GM21528 (cell line): Measurements from ENCODE around the gene MYCBP2.
"Not testable (repeated sequence)": the region's sequence is repeated elsewhere in the genome, so short reads cannot be mapped to it uniquely, and the experiment has no call there.

Experiments used
- ATAC-seq: cut with Tn5 transposase; IDR thresholded peaks from one replicate; pipeline ENCODE4 v1.9.1; 2021; ENCODE audit warnings: mild to moderate bottlenecking, moderate library complexity; ENCODE audit not compliant: unreplicated experiment, low FRiP score

The MYCBP2 gene

GRCh38 chr13:77338329-77338728 is 11.4 kb upstream of the MYCBP2 start:
- ATAC-seq = peak; percentile 40

- no peak for ATAC-seq
Observed at GRCh38 chr13:77337159-77337558, 10.3 kb upstream of the MYCBP2 start.

GRCh38 chr13:77335543-77335942 is 8.6 kb upstream of the MYCBP2 start:
- no peak for ATAC-seq

- no peak for ATAC-seq
Observed at GRCh38 chr13:77333594-77333993, 6.7 kb upstream of the MYCBP2 start.

- no peak for ATAC-seq
Observed at GRCh38 chr13:77331421-77331820, 4.5 kb upstream of the MYCBP2 start.

- no peak for ATAC-seq
Observed at GRCh38 chr13:77329911-77330584, 3.2 kb upstream of the MYCBP2 start.

GRCh38 chr13:77329133-77329910 is 2.4 kb upstream of the MYCBP2 start:
- ATAC-seq = peak; percentile 67

GRCh38 chr13:77328819-77329132 is 1.9 kb upstream of the MYCBP2 start:
- ATAC-seq = peak; percentile 16

GRCh38 chr13:77325371-77325980 is 1.4 kb downstream of the MYCBP2 start:
- ATAC-seq = no peak

GRCh38 chr13:77323858-77324257 is 3.0 kb downstream of the MYCBP2 start:
- ATAC-seq = no peak

- no peak for ATAC-seq
Observed at GRCh38 chr13:77319536-77319935, 7.4 kb downstream of the MYCBP2 start.

GRCh38 chr13:77318741-77319140 is 8.2 kb downstream of the MYCBP2 start:
- ATAC-seq = no peak

- no peak for ATAC-seq
Observed at GRCh38 chr13:77316430-77316829, 10.5 kb downstream of the MYCBP2 start.

- ATAC-seq = not testable (repeated sequence)
Observed at GRCh38 chr13:77315509-77315908, 11.4 kb downstream of the MYCBP2 start.

- ATAC-seq = no peak
Observed at GRCh38 chr13:77313923-77314322, 13.0 kb downstream of the MYCBP2 start.

GRCh38 chr13:77312311-77312710 is 14.6 kb downstream of the MYCBP2 start:
- no peak for ATAC-seq

- ATAC-seq = no peak
Observed at GRCh38 chr13:77310579-77311279, 16.2 kb downstream of the MYCBP2 start.

- no peak for ATAC-seq
Observed at GRCh38 chr13:77310161-77310560, 16.7 kb downstream of the MYCBP2 start.

- no peak for ATAC-seq
Observed at GRCh38 chr13:77309254-77309653, 17.6 kb downstream of the MYCBP2 start.

GRCh38 chr13:77306458-77306857 is 20.4 kb downstream of the MYCBP2 start:
- ATAC-seq = no peak

GRCh38 chr13:77305266-77305665 is 21.6 kb downstream of the MYCBP2 start:
- ATAC-seq = no peak
